Measurements from ENCODE around the gene BBS9. TPM values are rescaled to one million over a fixed set of nuclear protein-coding genes. Genes with fewer than 3 reads are reported as not detected.

BBS9 gene
- total and polyA plus RNA-seq, 2 donors (not counting 3 experiments of a cell fraction or from before 2014, with no cell fraction given) = 5.7 to 17.4 TPM

DNA sequence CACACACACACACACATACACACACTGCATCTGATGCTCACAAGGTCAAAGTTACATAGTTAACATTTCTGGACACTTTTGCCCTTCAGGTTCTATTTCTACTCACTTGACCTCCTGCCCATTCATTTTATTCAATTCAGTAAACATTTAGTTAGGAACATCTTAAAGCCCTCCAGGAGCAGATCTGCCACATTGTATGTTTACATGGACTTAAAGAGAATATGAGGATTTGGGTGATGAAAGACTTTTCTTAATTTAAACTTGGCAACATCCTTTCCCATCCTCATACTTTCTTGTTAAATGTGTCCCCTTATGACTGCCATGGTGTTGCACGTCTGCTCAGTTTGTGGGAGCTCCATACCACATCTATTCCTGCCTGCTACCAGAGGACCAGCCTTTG lies 453.2 kb downstream of the BBS9 start:
- Histone ChIP-seq H3K9me3 (replicated peaks; ENCODE audit: control insufficient read depth, insufficient read depth, low read length) (no peaks in the 10 kb centered on the region), H3K9ac (replicated peaks; ENCODE audit: extremely low read depth, insufficient read depth, low read length) (no peak overlapping the region), H3K4me2 (ENCODE audit: insufficient read depth, low read length) (no peak overlapping the region), H4K20me1 (replicated peaks; ENCODE audit: control insufficient read depth, extremely low read depth, insufficient read depth, low read length) (no peaks in the 10 kb centered on the region), H3K4me3 (replicated peaks in 1 of 3; ENCODE audit: insufficient read depth in 1 of 3, low read depth in 1 of 3, low read length in 3 of 3) (no peak overlapping the region), H3K4me1 (ENCODE audit: control insufficient read depth, extremely low read depth, insufficient read depth, low read length) (peaks cover 6% of the 10 kb centered on the region), H3K27ac (ENCODE audit: insufficient read depth, low read depth, low read length) (no peak overlapping the region), H2AFZ (ENCODE audit: low read depth, low read length) (no peak overlapping the region), H3K79me2 (ENCODE audit: control insufficient read depth, insufficient read depth, low read length) (no peaks in the 10 kb centered on the region), H3K9me1 (replicated peaks; ENCODE audit: control insufficient read depth, extremely low read depth, insufficient read depth, low read length) (no peaks in the 10 kb centered on the region), H3K27me3 (ENCODE audit: control insufficient read depth in 2 of 2, insufficient read depth in 2 of 2, low read length in 2 of 2) (no peaks in the 10 kb centered on the region), H3K36me3 (ENCODE audit: control insufficient read depth in 2 of 2, extremely low read depth in 1 of 2, insufficient read depth in 2 of 2, low read length in 2 of 2) (no peaks in the 10 kb centered on the region)
- dilution Hi-C loops (cut with MboI; ENCODE audit: extremely low pct_ligation_motif_present, low sequenced_read_pairs) (no loop called here), intact Hi-C loops (cut with micrococcal nuclease) (no loop called here)
- TF ChIP-seq POLR2AphosphoS5 (IDR thresholded peaks at IDR 0.05; ENCODE audit: insufficient read depth, low read depth, low read length) (no peak), FOS (IDR thresholded peaks at IDR 0.05; ENCODE audit: borderline replicate concordance, insufficient read depth, low read length) (no peak), GATA2 (IDR thresholded peaks at IDR 0.05; ENCODE audit: insufficient read depth, insufficient read length, low read depth, low read length) (no peak), EZH2 (IDR thresholded peaks at IDR 0.05; ENCODE audit: borderline replicate concordance, low read depth, low read length, severe bottlenecking) (no peak), MYC (IDR thresholded peaks at IDR 0.05; ENCODE audit: low read depth, low read length) (no peak), CTCF (IDR thresholded peaks at IDR 0.05; ENCODE audit: extremely low read depth in 1 of 2, insufficient read depth in 1 of 2, low read depth in 1 of 2, low read length in 2 of 2) (no peak), JUN (IDR thresholded peaks at IDR 0.05; ENCODE audit: borderline replicate concordance, insufficient read depth, insufficient read length, low read depth) (no peak), POLR2A (IDR thresholded peaks at IDR 0.05; ENCODE audit: low read depth, low read length) (no peak)
- TF ChIP-seq, protein P1, sequence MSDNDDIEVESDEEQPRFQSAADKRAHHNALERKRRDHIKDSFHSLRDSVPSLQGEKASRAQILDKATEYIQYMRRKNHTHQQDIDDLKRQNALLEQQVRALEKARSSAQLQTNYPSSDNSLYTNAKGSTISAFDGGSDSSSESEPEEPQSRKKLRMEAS (IDR thresholded peaks at IDR 0.05; ENCODE audit: insufficient read depth, insufficient read length) = no peak
- POLR2A ChIA-PET = no interaction called here
- DNase-seq (ENCODE audit: low read depth, low spot score) (no peak), FAIRE-seq (no peak)
- no TSS peak for BruUV-seq (replicated peaks)
- CTCF ChIA-PET = no interaction called here

All from endothelial cell of umbilical vein (primary cell).